ENCODE results near the gene SBK2.

Gene SBK2

DNA sequence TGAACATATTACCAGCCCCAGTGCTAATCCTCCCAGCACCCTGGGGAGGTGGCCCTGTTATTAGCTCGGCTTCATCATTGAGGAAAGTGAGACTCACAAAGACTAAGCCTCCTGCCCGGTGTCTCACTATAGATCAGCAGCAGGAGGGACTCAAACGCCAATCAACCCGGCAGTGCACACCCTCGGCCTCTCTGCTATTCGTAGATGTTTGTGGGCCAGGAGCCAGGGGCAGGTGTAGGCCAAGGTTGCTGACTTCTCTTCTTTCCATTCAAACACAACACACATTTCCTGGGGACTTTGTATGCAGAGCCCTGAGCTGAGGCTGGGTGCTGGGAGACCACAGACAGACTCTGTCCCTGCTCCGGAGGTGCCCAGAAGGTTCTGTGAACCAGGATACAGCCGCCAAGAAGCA is 17.8 kb upstream of the SBK2 start:
- DNase-seq (ENCODE audit: low spot score): no peak

DNA sequence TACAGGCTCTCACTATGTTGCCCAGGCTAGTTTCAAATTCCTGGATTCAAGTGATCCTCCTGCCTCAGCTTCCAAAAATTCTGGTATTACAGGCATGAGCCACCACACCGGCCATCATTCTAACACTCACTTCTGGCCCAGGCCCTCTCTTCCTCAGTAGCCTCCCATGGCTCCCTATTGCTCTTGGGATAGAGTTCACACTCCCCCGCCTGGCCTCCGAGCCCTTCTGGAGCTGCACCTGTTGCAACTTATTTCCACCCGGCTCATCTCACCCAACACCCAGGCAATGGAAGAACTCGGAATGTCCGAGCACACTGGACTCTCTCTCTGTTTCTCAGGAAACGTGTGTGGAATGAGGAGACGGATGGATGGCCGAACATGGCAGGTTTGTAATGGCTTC is 17.4 kb upstream of the SBK2 start:
- no peak for DNase-seq (ENCODE audit: low spot score)

DNA sequence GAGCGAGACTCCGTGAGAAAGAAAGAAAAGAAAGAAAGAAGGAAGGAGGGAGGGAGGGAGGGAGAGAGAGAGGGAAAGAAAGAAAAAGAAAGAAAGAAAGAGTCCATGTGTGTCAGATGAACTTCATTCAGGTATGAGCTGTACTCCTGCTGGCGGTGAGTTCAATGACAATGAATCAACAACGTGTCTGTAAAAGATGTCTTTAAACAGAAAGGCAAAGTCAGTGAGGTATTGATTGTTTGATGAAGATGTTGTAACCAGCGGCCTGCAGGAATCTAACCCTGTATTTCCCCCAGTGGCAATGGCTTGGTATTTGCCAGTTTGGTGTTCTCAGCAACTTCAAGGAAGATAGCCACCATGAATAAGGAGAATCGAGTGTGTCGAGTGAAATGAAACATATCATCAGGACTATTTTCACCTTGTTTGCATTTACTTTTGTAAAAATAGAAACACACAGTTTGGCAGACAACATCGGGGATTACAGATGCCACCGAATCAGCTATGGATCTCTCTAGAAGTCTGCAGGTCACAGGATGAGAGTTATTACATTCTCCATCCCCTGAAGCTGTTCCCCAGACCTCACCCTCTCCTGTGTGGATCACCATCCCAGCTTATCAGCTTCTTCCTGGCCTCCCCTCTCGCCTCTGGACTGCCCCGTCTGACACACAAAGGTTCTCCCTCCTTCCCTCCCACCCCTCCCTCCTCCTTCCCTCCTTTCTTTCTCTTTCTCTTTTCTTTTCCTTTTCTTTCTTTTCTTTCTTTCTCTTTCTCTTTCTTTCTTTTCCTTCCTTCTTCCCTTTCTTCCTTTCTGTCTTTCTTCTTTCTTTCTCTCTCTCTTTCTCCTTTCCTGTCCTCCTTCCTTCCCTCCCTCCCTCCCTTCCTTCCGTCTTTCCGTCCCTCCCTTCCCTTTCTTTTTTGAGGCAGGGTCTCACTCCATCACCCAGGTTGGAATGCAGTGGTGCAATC is 16.6 kb upstream of the SBK2 start:
- DNase-seq (ENCODE audit: low spot score): no peak

DNA sequence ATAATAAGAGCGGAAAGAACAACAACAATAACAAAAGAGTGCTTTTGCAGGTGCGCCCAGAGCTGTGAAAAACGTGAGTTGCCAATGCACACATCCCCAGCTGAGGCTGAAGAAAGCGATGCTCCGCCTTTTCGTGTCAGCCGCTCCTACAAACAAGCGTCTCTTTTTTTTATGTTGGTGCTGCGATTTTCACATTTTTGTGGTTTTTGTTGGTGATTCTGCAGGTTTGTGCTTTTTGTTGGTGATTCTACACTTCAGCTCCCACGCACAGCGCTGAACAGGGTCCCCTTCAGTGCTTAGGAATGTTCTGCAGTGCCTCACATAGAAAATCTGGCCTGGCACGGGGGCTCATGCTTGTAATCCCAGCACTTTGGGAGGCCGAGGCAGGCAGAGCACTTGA is 15.7 kb upstream of the SBK2 start:
- no peak for DNase-seq (ENCODE audit: low spot score)

DNA sequence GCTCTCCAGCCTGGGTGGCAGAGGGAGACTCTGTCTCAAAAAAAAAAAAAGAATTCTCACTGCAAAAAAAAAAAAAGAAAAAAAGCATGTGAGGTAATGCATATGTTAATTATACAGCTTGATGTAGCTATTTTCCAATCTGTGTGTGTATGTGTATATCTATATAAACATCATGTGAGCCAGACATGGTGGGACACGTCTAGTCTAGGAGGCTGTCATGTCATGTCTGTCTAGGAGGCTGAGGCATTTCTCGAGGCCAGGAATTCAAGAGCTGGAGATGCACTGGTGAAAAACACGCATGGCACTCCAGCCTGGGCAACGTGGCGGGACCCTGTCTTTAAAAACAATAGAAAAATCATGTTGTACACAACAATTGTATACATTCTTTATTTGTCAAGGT is 15.3 kb upstream of the SBK2 start:
- DNase-seq (ENCODE audit: low spot score): no peak

DNA sequence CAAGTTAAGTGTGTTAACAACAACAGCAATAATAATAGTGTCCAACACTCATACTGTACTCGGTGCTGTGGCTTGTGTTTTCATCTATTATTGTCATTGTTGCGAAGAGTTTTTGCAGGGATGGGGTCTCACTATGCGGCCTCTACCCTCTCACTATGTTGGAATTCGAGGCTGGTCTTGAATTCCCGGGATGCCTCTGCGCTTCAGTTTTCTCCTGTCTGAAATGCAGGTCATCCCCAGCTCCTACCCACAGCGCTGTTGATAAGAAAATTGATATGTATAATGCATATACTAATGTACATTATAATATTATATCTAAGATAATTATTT is 13.4 kb upstream of the SBK2 start:
- DNase-seq (ENCODE audit: low spot score): no peak

DNA sequence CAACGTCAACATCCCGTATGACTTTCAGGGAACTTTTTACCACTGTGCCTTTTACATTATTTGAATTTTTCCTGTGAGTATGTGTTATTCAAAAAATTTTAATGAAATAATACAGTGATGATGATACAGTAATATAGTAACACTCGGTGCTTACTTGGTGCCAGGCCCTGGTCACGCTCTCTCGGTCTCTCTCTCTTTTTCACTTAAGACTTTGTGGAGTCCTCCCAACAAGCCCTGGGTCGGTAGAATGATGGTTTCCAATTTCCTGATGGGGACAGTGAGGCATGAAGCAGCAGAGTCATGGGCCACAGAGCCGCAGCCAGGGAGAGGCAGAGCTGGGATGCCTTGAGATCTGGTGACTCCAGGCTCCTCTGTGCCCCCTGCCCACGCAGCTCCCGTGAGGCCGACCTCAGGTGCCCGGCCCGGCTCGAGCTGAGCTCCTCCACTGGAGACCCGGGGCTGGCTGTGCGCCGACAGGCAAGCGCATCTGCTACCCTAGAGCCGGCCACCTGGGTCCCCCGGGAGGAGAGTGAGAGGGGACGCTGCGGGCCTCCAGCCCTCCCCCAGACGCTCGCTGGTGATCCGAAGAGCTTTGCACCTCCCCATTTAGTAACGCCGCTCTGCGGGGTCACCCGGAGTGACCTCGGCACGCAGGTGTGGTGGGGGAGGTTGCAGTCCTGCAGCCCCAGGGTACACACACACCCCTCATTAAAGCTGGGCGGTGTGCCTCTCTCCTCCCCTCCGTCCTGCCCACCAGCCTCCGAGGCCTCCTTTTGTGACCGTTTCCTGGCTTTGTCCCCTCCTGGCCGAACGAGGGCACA is 12.8 kb upstream of the SBK2 start:
- no peak for DNase-seq (ENCODE audit: low spot score)

DNA sequence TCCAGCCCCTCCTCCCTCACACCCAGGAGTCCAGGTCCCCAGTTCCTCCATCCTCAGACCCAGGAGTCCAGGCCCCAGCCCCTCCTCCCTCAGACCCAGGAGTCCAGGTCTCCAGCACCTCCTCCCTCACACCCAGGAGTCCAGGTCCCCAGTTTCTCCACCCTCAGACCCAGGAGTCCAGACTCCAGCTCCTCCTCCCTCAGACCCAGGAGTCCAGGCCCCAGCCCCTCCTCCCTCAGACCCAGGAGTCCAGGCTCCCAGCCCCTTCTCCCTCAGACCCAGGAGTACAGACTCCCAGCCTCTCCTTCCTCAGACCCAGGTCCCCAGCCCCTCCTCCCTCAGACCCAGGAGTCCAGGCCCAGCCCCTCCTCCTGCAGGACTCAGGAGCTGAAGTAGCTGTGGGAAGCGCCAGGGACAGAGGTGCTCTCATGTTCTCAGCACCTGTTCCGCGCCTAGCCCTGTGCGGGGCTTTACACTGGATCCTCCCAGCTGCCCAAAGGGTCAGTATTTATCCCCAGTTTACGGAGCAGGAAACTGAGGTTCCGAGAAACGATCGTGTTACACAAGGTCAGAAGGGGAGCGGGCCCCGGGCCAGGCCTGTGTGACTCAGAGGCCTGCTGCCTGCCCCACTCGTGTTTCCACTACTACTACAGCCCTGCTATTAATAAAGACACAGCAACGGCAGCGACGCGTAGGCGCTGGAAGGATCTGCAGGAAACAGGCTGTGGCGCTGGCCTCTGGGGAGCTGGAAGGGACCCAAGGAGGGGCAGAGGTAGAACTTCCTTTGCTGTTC is 10.1 kb upstream of the SBK2 start:
- DNase-seq (ENCODE audit: low spot score): no peak

DNA sequence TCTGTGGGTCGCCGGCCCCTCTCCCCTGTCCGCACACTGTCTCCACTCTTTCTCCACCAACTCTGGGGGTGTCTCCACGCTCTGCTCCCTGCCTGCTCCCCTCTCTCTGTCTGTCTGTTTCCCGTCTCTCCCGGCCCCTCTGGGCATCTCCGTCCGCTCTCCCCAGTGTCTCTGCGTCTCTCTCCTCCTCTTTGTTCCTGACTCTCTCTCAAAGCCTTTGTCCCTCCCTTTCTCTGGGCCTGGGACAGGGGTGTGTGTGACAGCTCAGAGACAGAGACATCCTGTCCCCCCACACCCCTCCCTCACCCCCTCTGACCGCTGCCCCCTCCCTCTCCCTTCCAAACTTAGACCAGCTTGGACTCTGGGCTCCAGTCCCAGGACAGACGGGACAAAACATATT is 9.1 kb upstream of the SBK2 start:
- DNase-seq (ENCODE audit: low spot score): no peak

DNA sequence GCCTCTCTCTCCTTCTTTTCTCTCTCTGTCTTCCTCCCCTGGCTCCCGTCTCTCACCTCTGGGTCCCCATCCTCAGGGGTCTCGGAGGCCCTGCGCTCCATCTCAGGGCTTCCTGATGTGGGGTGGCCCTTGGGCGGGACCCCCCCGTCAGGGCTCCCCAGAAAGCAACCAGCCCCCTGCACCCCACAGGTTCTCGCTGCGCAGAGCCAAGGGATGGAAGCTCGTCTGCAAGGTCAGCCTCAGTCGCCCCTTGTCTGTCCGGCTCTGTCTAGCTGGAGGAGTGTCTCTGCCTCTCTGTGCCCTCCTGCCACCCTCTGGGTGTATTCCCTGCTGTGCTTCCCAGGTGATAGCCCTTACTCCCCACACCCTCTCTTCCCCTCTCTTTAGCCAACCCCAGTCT is 8.5 kb upstream of the SBK2 start, which contains the start of gene SBK3:
SBK3 (minus strand) TSS at position 101 of the 400 bp plus-strand sequence; CDS start at position 101, 0 bp downstream.
- DNase-seq (ENCODE audit: low spot score): no peak

DNA sequence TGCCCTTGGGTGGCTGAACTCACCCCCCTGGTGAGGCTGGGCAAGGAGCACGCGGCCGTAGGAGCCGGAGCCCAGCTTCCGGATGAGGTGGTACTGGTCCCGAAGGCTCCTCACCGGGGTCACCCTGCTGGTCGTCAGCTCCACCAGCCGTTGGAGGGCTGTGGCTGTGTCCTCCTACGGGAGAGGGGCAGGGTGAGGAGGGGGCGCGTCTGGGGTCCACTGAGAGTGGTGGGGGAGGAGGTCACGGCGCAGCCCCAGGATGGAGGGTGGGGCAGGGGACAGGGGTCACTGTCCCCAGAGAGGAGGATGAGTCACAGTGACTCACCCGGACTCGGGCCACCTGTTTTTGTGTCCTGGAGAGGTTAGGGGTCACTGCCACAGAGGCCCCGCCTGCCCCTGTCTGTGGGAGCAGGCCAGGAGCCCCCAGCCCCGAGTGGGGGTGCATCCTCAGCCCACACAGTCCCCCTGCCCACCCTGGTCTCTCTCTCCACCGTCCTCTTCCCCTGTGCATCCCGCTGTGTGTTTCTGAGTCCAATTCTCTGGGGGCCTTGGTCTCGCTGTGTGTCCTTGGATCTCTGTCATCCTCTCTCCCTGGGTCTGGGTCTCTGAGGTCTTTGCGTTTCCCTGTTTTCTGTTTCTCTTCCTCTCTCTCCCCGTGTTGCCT is 8.0 kb upstream of the SBK2 start:
- DNase-seq (ENCODE audit: low spot score): no peak

DNA sequence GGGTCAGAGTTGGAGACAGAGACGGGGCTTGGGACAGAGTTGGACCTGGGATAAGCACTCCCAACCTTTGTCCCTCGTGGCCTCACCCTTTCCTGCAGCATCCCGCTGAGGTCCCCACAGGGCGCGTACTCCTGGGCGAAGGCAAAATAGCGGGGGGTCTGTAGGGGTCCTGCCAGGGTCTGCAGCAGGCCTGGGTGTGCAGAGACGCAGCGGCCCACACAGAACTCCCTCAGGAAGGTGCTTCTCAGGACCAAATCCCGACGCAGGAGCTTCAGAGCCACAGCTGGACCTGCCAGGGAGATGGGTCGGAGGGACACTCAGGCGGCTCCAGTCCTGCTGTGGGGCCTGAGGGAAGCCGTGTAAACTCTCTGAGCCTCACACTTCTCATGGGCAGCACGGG is 7.1 kb upstream of the SBK2 start:
- no peak for DNase-seq (ENCODE audit: low spot score)

DNA sequence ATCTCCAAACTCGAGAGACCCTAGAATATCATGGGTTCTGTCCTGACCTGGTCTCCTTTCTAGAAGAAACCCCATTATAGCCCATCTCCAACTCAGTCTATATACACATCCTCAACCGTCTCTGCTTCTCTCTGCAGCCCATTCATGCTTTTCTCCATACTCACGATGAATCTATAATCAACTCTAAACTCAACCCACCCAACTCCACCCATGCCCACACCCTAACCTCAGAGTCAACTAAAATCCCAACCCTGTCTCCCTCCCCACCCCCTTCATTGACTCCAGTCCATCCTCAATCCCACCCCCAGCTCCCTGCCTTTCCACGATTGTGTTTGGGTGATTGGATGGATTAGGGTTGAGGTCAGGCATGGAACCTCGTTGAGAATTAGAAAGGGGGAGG is 6.6 kb upstream of the SBK2 start:
- no peak for DNase-seq (ENCODE audit: low spot score)

DNA sequence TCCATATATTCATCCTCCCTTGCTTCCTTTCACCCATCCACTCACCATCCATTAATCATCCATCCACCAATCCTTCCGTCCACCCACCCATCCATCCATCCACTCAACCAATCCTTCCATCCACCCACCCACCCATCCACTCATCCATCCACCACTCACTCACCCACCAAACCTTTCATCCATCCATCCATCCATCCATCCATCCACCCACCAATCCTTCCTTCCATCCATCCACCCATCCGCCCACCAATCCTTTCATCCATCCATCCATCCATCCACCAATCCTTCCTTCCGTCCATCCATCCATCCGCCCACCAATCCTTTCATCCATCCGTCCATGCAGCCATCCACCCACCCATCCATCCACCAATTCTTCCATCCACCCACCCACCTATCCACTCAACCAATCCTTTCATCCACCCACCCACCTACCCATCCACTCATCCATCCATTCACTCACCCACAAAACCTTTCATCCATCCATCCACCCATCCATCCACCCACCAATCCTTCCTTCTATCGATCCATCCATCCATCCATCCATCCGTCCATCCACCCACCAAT is 5.4 kb upstream of the SBK2 start:
- DNase-seq (ENCODE audit: low spot score): no peak

DNA sequence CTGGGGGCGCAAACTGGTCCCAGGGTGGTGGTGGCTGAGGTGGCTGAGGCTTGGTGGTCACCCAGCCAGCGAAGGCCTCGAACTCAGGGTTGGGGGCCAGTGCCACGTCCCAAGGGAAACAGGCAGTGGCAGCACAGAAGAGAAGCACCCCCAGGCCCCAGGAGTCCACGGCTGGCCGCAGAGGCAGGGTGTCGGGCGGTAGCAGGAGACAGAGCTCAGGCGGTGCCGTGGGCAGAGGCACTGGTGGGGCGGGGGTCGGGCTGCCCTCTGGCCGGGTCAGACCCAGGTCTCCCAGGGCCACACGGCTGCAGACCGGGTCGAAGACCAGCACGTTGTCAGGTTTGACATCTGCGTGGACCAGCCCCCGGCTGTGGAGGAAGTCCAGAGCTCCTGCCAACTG is 4.2 kb upstream of the SBK2 start:
- DNase-seq (ENCODE audit: low spot score): no peak

DNA sequence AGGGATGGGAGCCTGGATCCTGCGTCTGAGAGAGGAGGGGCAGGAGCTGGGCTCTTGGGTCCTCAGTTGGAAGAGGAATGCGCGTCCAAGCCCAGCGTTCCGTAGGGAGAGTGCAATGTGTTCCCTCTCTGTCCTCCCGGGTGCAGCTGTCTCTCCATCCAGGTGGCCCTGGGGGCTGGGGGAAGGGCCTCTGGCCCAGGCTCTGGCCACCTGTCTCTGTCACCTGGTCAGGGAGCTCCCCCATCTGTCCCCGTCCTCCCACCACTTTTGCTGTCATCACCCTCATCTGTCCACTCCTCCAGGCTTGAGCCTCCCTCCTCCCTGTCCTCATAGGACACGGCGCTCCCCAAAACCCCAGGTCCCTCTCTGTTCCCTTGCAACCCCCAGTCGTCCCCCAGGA is 3.7 kb upstream of the SBK2 start:
- no peak for DNase-seq (ENCODE audit: low spot score)

DNA sequence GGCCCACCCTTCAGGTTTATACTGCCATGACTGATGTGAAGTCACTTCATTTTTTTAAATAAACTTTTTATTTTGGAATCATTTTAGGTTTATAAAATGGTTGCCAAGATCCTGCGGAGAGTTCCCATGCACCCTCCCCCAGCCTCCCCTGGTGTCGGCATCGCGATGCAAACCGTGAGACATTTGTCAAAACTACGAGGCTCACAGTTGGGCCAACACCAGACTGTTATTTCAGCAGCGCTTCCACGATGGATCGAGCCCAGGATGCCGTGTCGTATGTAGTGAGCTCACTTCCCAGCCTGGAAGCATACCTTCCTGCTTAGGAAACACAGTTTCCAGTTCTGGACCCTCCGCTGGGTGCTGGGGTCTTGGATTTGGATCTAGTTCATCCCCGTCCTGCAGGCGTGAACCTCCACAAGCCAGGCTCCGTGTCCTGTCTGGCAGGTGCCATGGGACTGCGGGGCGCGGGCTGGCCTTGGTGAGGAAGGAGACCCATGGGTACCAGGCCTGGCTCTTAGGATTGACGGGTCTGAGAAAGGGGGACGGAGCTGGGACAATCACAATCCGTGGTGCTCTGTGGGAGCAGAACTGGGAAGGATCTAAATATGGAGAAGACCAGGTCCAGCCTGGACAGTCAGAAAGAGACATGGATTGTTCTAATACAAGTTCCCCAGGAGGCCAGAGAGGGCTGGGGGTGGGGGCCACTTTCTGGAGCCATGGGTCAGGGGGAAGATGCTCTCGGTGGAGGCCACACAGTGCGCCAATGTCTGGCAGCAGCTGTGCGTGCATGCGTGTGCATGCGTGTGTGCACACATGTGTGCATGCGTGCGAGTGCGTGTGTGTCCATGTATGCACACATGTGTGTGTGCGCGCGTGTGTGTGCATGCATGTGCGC is 2.4 kb upstream of the SBK2 start:
- no peak for DNase-seq (ENCODE audit: low spot score)

DNA sequence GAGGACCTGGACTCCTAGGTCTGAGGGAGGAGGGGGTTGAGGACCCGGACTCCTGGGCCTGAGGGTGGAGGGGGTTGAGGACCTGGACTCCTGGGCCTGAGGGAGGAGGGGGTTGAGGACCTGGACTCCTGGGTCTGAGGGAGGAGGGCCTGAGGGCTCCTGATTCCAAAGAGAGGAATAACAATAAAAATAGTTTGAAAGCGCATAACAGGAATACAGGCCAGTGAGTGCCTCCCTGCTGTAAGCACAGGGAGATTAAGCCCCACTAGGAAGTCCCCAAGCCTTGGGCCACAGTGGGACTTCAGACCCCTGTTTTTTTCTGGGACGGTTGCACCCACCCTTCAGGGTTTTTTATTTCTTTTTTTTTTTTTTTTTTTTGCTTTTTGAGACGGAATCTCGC is 1.2 kb upstream of the SBK2 start:
- no peak for DNase-seq (ENCODE audit: low spot score)

DNA sequence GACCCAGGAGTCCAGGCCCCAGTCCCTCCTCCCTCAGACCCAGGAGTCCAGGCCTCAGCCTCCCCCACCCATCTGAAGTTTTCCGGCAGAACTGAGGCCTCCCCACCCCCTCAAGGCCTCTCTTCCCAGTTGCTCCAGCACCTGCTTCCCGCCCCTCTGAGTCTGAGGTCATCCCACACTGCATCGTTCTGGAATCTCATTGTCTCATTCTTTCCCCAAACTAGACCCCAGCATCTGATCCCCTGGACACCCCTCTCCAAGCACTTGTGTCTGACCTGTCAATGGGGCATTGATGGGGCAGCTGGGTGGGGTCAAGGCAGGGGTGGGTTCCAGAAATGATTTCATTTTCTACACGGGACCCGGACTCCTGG is 793 bp upstream of the SBK2 start:
- no peak for DNase-seq (ENCODE audit: low spot score)

DNA sequence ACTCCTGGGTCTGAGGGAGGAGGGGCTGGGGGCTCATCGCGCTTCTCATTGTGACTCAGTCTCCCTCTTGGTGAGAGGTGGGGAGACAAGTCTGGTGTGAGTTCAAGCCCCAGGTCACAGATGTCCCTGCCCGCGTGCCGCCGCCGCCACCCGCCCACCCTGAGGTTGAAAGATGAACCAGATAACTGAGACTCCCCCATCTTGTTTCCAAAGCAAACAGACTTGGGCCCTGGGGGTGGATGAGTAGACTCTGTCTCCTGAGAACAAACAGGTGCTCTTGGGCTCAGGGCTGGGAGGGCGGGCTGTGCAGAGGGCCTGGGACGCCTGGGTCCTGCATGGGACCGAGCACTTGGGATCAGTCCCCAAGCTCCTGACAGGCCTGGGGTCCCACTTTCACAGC is 567 bp downstream of the SBK2 start:
- no peak for DNase-seq (ENCODE audit: low spot score)
